AG04449 (cell line): ENCODE results near the gene MORN5.

ENCODE experiments used
- CTCF ChIA-PET: fragments of 350-600 bp; formaldehyde crosslinking; extraction: SDS; loops from one replicate; lab custom pipeline; 2021; ENCODE audit warnings: antibody characterized with exemption; lab: Yijun Ruan, JAX
- POLR2A ChIA-PET: fragments of 400-600, 350-600 bp; formaldehyde crosslinking; extraction: SDS; loops from one replicate; lab custom pipeline; 2020; ENCODE audit warnings: antibody characterized with exemption, inconsistent platforms; lab: Yijun Ruan, JAX
- DNase-seq: peaks from one replicate; pipeline ENCODE4 v3.0.0-alpha.2; 2010; ENCODE audit warnings: low read depth, low spot score
- H3K4me3 ChIP-seq: 2 replicates; pipeline ENCODE4 v1.5.1; 2011; ENCODE audit warnings: low read depth, mild to moderate bottlenecking, control low read depth, low read length
- TF ChIP-seq, protein P1 (sequence below): IDR thresholded peaks from one replicate; pipeline ENCODE4 v1.5.1; 2011; ENCODE audit warnings: mild to moderate bottlenecking, moderate library complexity, low read length, control low read depth, inconsistent platforms; ENCODE audit not compliant: insufficient read depth; ENCODE audit errors: missing control alignments

MORN5 gene

GRCh38 chr9:122218071-122218934 is 58.6 kb downstream of the MORN5 start:
- no peak for DNase-seq
- CTCF ChIA-PET = no interaction called here
- TF ChIP-seq, protein P1, sequence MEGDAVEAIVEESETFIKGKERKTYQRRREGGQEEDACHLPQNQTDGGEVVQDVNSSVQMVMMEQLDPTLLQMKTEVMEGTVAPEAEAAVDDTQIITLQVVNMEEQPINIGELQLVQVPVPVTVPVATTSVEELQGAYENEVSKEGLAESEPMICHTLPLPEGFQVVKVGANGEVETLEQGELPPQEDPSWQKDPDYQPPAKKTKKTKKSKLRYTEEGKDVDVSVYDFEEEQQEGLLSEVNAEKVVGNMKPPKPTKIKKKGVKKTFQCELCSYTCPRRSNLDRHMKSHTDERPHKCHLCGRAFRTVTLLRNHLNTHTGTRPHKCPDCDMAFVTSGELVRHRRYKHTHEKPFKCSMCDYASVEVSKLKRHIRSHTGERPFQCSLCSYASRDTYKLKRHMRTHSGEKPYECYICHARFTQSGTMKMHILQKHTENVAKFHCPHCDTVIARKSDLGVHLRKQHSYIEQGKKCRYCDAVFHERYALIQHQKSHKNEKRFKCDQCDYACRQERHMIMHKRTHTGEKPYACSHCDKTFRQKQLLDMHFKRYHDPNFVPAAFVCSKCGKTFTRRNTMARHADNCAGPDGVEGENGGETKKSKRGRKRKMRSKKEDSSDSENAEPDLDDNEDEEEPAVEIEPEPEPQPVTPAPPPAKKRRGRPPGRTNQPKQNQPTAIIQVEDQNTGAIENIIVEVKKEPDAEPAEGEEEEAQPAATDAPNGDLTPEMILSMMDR = no peak
- no peak overlapping the region for H3K4me3 ChIP-seq
- POLR2A ChIA-PET = no interaction called here

DNA sequence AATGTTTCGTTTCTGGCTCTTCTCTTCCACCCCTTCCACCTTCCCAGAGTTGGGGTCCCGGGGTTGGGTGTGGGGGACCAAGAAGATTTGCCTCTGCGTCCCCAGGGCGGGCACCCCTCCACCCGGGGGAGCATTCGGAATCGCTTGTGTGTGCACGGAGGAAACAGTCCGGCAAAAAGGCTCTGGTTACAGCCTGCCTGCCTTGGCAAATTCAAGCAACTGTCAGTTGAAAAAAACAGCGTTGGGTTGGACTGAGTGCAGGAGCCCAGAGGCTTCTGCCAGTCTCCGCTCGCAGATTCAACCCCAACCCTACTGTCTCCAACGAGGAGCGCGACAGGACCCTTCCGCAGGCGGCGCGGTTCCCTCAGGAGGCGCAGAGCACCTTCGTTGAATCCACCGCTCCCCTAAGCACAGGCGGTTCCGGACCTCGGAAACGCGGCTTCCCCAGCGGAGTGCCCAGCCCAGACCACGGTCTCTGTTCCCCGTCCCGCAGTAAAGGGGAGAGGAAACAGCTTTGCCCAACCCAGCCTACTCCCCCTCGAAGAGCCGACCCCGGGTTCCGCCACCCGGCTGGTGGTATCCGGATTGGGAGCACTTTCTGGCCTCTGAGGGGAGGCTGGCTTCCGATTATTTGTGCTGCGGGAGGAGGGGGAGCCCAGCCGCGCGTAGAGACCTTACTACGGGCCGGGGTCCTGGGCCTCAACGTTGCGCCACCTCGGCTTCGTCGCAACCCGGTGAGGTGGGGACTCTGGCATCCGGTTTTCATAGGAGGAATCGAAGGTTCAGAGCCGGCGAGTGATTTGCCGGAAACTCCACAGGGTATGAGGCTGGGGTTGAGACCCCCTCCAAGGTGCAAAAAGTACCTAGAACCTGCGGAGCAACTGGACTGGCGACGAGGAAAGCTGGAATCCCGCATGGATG is 59.5 kb downstream of the MORN5 start:
- H3K4me3 ChIP-seq = no peak overlapping the region
- ChIA-PET CTCF (no interaction called here), POLR2A (no interaction called here)
- DNase-seq = no peak
- TF ChIP-seq, protein P1 = no peak

DNA sequence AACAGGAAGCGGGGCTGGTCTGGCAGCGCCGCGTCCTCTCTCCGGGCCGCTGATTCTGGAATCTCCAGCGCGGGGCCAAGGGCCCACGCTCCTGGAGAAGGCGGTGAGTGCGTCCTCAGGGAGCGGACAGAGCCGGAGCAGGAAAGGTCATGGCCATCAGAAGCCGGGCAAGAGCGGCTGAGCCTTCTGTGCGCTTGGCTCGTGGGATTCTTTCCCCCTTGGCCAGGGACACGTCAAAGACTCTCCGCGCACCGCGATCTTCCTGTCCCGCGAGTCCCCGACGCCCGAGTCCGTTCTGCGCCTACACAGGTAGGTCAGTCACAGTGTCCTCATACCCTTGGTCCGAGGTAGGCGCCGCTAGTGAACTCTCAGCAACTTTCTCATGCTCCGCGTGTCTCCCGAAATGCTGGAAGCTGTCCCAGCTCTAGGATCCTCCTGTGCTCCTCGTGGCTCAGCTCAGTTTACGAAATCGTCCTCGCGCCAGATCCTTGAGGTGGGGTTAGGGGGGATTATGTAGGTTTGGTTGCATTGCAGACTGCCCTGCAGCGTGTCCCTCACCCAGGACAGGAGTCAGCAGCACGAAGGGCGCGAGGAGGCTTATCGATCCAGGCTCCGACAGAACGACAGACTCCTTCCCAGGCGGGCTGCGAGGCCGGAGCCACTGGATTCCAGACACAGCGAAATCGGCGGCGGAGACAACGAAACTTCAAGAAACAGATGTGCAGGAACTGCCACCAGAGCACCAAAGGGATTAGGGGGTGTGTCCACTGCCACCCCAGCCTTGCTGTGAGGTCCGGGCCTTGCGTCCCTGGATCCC is 60.4 kb downstream of the MORN5 start:
- CTCF ChIA-PET = no interaction called here
- POLR2A ChIA-PET = no interaction called here
- no peak overlapping the region for H3K4me3 ChIP-seq
- TF ChIP-seq, protein P1 = no peak
- no peak for DNase-seq

DNA sequence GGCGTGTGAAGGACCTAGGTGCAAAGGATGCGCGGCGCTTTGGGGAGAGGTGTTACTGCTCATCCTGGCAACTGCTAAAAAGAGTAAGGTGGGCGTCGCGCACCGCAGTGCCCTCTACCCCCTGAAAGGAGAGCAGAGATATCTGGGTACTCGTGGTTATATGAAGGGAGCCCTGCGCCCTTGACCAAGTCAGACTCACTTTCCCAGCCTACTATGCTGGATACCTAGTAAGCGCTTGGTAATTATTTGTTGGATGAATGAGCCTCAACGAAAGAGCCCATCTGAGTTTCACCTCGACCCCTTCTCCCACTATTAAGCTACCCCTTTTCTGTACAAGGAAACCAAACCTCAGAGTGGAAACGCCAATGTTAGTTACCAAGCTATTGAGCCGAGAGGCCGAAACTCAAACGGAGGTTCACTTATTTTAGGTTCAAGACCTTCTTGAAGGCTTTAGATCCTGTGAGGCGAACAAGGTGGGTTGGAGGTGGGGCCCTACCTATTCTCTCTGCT is 61.0 kb downstream of the MORN5 start:
- ChIA-PET CTCF (no interaction called here), POLR2A (no interaction called here)
- H3K4me3 ChIP-seq = no peak overlapping the region
- TF ChIP-seq, protein P1 = no peak
- no peak for DNase-seq

DNA sequence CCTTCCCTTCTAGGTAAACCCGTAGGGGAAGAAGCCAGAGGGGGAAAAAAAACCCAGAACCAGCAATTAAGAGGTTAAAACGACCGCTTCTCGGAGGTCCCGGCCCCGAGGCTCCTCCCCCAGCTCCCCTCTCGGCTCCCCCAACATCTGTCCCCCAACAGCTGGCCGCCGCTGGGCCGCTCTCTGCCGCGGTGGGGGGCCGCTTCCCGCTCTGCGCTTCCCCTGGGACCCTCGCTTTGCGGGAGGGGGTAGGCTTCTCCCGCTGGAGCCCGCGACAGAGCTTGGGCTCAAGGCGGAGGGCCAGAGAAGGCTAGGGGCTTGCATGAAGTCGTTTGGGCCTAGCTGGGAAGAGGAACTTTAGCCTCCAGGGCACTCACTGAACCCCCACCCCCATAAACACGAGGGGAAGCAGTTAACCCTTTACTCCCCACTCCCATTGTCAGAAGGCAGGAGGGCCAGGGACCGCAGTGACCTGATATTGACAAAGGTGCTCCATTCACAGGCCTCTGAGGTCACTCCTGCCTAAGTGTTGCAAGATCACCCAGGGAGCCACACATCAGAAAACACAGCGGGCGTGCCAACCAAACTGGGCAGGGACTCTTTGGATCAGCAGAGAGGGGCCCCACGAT is 61.6 kb downstream of the MORN5 start:
- POLR2A ChIA-PET = no interaction called here
- no peak for DNase-seq
- H3K4me3 ChIP-seq = no peak overlapping the region
- TF ChIP-seq, protein P1 = no peak
- CTCF ChIA-PET = no interaction called here
